HEK293 (cell line): ENCODE data around the gene CDC37L1.
"Not testable (repeated sequence)": the region's sequence is repeated elsewhere in the genome, so short reads cannot be mapped to it uniquely, and the experiment has no call there.

Source experiments
- CTCF ChIA-PET: fragments of 350-600 bp; formaldehyde crosslinking; extraction: SDS; loops from one replicate; lab custom pipeline; 2021; ENCODE audit warnings: antibody characterized with exemption; lab: Yijun Ruan, JAX
- POLR2A ChIA-PET: fragments of 300-600 bp; formaldehyde crosslinking; extraction: SDS; loops from one replicate; lab custom pipeline; 2020; ENCODE audit warnings: antibody characterized with exemption, inconsistent platforms; lab: Yijun Ruan, JAX
- H3K27ac ChIP-seq: fragments of 200-500 bp; sonication (Bioruptor generic); 2 replicates; pipeline ENCODE4 v1.5.1; 2014; ENCODE audit warnings: low read depth, low read length, control low read depth, inconsistent platforms; ENCODE audit errors: extremely low read depth
- H3K36me3 ChIP-seq, 2 experiments: fragments of 200-500 bp in 1 of 2; sonication (Bioruptor generic) in 1 of 2; 1 replicate in 1 of 2; 2 replicates in 1 of 2; pipeline ENCODE4 v1.5.1; 2014 to 2017; ENCODE audit warnings: inconsistent platforms in 2 of 2, low read length in 2 of 2; ENCODE audit not compliant: control insufficient read depth in 2 of 2, insufficient read depth in 1 of 2
- H3K4me1 ChIP-seq: fragments of 200-500 bp; sonication (Bioruptor generic); 2 replicates; pipeline ENCODE4 v1.5.1; 2014; ENCODE audit warnings: mild to moderate bottlenecking, low read length, inconsistent platforms; ENCODE audit not compliant: control insufficient read depth, insufficient read depth
- H3K4me3 ChIP-seq: 2 replicates; pipeline ENCODE4 v1.5.1; 2011; ENCODE audit warnings: low read depth, mild to moderate bottlenecking, control low read depth, low read length, moderate library complexity
- H3K9me3 ChIP-seq: fragments of 200-500 bp; sonication (Bioruptor generic); 2 replicates; pipeline ENCODE4 v1.5.1; 2014; ENCODE audit warnings: low read depth, low read length, inconsistent platforms; ENCODE audit not compliant: control insufficient read depth, insufficient read depth
- HIC1 ChIP-seq: fragments of 450-650 bp; formaldehyde crosslinking; IDR thresholded peaks from 2 replicates; pipeline ENCODE4 v1.5.1; 2016; ENCODE audit warnings: missing biosample characterization, missing genetic modification characterization
- PATZ1 ChIP-seq: fragments of 450-650 bp; formaldehyde crosslinking; IDR thresholded peaks from 2 replicates; pipeline ENCODE4 v1.5.1; 2016; ENCODE audit warnings: missing biosample characterization, missing genetic modification characterization
- PRDM1 ChIP-seq: fragments of 450-650 bp; formaldehyde crosslinking; IDR thresholded peaks from 2 replicates; pipeline ENCODE4; 2016; ENCODE audit warnings: missing biosample characterization, missing genetic modification characterization
- PRDM10 ChIP-seq: fragments of 450-650 bp; formaldehyde crosslinking; IDR thresholded peaks from 2 replicates; pipeline ENCODE4 v1.5.1; 2016; ENCODE audit warnings: missing biosample characterization, missing genetic modification characterization
- ZNF140 ChIP-seq: fragments of 450-650 bp; formaldehyde crosslinking; IDR thresholded peaks from 2 replicates; pipeline ENCODE4 v1.5.1; 2016; ENCODE audit warnings: missing biosample characterization, missing genetic modification characterization
- ZNF174 ChIP-seq: fragments of 450-650 bp; formaldehyde crosslinking; IDR thresholded peaks from 2 replicates; pipeline ENCODE4 v1.5.0; 2017; ENCODE audit warnings: missing biosample characterization, mild to moderate bottlenecking, missing genetic modification characterization
- ZNF202 ChIP-seq: fragments of 450-650 bp; formaldehyde crosslinking; IDR thresholded peaks from 2 replicates; pipeline ENCODE4 v1.5.1; 2016; ENCODE audit warnings: missing biosample characterization, missing genetic modification characterization, borderline replicate concordance
- ZNF335 ChIP-seq: fragments of 450-650 bp; formaldehyde crosslinking; conservative IDR thresholded peaks from 2 replicates; pipeline ENCODE4 v1.5.1; 2016; ENCODE audit warnings: missing biosample characterization, missing genetic modification characterization
- ZNF341 ChIP-seq: fragments of 450-650 bp; formaldehyde crosslinking; IDR thresholded peaks from 2 replicates; pipeline ENCODE4; 2016; ENCODE audit warnings: low read depth, missing biosample characterization, missing genetic modification characterization
- ZNF394 ChIP-seq: fragments of 450-650 bp; formaldehyde crosslinking; IDR thresholded peaks from 2 replicates; pipeline ENCODE4 v1.5.1; 2016; ENCODE audit warnings: missing biosample characterization, missing genetic modification characterization, mild to moderate bottlenecking, moderate library complexity, borderline replicate concordance
- ZNF416 ChIP-seq: fragments of 450-650 bp; formaldehyde crosslinking; IDR thresholded peaks from 2 replicates; pipeline ENCODE4 v1.5.1; 2016; ENCODE audit warnings: missing biosample characterization, missing genetic modification characterization
- ZNF423 ChIP-seq: fragments of 450-650 bp; formaldehyde crosslinking; IDR thresholded peaks from 2 replicates; pipeline ENCODE4 v1.5.1; 2016; ENCODE audit warnings: missing biosample characterization, missing genetic modification characterization
- ZNF621 ChIP-seq: fragments of 450-650 bp; formaldehyde crosslinking; IDR thresholded peaks from 2 replicates; pipeline ENCODE4 v1.5.1; 2017; ENCODE audit warnings: missing biosample characterization, missing genetic modification characterization
- ZNF654 ChIP-seq: fragments of 450-650 bp; formaldehyde crosslinking; IDR thresholded peaks from 2 replicates; pipeline ENCODE4 v1.5.1; 2016; ENCODE audit warnings: low read depth, missing biosample characterization, missing genetic modification characterization
- ZNF658 ChIP-seq: fragments of 450-650 bp; formaldehyde crosslinking; IDR thresholded peaks from 2 replicates; pipeline ENCODE4; 2016; ENCODE audit warnings: missing biosample characterization, missing genetic modification characterization
- ZNF660 ChIP-seq: fragments of 450-650 bp; IDR thresholded peaks from 2 replicates; pipeline ENCODE4 v1.5.1; 2018; ENCODE audit warnings: missing biosample characterization, mild to moderate bottlenecking, missing genetic modification characterization
- ZNF837 ChIP-seq: fragments of 450-650 bp; formaldehyde crosslinking; IDR thresholded peaks from 2 replicates; pipeline ENCODE4 v1.5.1; 2016; ENCODE audit warnings: missing biosample characterization, missing genetic modification characterization
- ZSCAN18 ChIP-seq: fragments of 450-650 bp; formaldehyde crosslinking; IDR thresholded peaks from 2 replicates; pipeline ENCODE4 v1.5.1; 2016; ENCODE audit warnings: missing biosample characterization, missing genetic modification characterization

The CDC37L1 gene

GRCh38 chr9:4748612-4749011 is 69.2 kb downstream of the CDC37L1 start:
- H3K36me3 ChIP-seq, result no peaks in the 10 kb centered on the region
- no peak overlapping the region for H3K27ac ChIP-seq
- POLR2A ChIA-PET, result no interaction called here
- no peak for TF ChIP-seq ZNF174
- no peak for TF ChIP-seq ZNF394 (tag by site-specific recombination)
- TF ChIP-seq ZNF621 (tag by site-specific recombination), result no peak
- no peak for TF ChIP-seq ZSCAN18 (tag by site-specific recombination)
- no peak for TF ChIP-seq ZNF660 (tag by site-specific recombination)
- TF ChIP-seq ZNF335, result no peak
- H3K4me1 ChIP-seq, result no peaks in the 10 kb centered on the region
- CTCF ChIA-PET, result interaction anchor here (0.5 to 2.1 kb wide), 5 partner anchors 11 to 211 kb away, joined by 3 to 21 read pairs (median 5); no protein-coding TSS in a partner anchor
- H3K9me3 ChIP-seq, result no peaks in the 10 kb centered on the region
- no peak overlapping the region for H3K4me3 ChIP-seq

- Histone ChIP-seq H3K27ac (no peak overlapping the region), H3K4me3 (no peak overlapping the region), H3K4me1 (no peaks in the 10 kb centered on the region), H3K9me3 (no peaks in the 10 kb centered on the region), H3K36me3 (no peaks in the 10 kb centered on the region)
- ChIA-PET CTCF (interaction anchor here (0.6 to 2.1 kb wide), 19 partner anchors 8 to 1961 kb away, joined by 3 to 21 read pairs (median 3); partner anchors contain the start of gene SPATA6L), POLR2A (interaction anchor here (1.7 kb wide), 1 partner anchor 9 kb away, joined by 6 read pairs; the partner anchor contains the start of gene AK3)
- TF ChIP-seq ZNF658 (tag by site-specific recombination) (no peak), ZNF341 (tag by site-specific recombination) (no peak), ZNF654 (tag by site-specific recombination) (peak; percentile 50), PRDM10 (peak; percentile 15; the same call in 1 of the 2 replicates)
Measured at GRCh38 chr9:4750023-4750673, 70.8 kb downstream of the CDC37L1 start.

- POLR2A ChIA-PET, result not testable (repeated sequence)
- CTCF ChIA-PET, result interaction anchor here (0.9 to 1.5 kb wide), 3 partner anchors 8 to 835 kb away, joined by 3 to 10 read pairs (median 4); no protein-coding TSS in a partner anchor
Measured at GRCh38 chr9:4754530-4754929, 75.2 kb downstream of the CDC37L1 start.

GRCh38 chr9:4755026-4755609 is 75.7 kb downstream of the CDC37L1 start:
- no peaks in the 10 kb centered on the region for H3K9me3 ChIP-seq
- no peaks in the 10 kb centered on the region for H3K36me3 ChIP-seq
- no peak overlapping the region for H3K4me3 ChIP-seq
- CTCF ChIA-PET, result interaction anchor here (0.9 to 1.5 kb wide), 4 partner anchors 7 to 834 kb away, joined by 3 to 10 read pairs (median 4); no protein-coding TSS in a partner anchor
- no peaks in the 10 kb centered on the region for H3K4me1 ChIP-seq
- POLR2A ChIA-PET, result no interaction called here
- no peak overlapping the region for H3K27ac ChIP-seq
- TF ChIP-seq ZNF202 (tag by site-specific recombination) (no peak), ZNF140 (no peak), ZNF423 (no peak), ZNF416 (tag by site-specific recombination) (no peak), PATZ1 (tag by site-specific recombination) (no peak), HIC1 (no peak), ZNF837 (tag by site-specific recombination) (no peak)

More at GRCh38 chr9:4754530-4754929, 75.2 kb downstream of the CDC37L1 start:
- H3K4me1 ChIP-seq, H3K4me3 ChIP-seq, H3K36me3 ChIP-seq, H3K9me3 ChIP-seq, H3K27ac ChIP-seq: not testable (repeated sequence)
- TF ChIP-seq PRDM1 (tag by site-specific recombination), result peak; percentile 78
